GM21786 (cell line): Measurements from ENCODE around the gene BCOR.

Source experiments
- ATAC-seq: cut with Tn5 transposase; IDR thresholded peaks from one replicate; pipeline ENCODE4 v1.9.1; 2021; ENCODE audit not compliant: unreplicated experiment

Gene BCOR

GRCh38 chrX:40116925-40117324 lies 19.2 kb upstream of the BCOR start:
- ATAC-seq, result no peak

- ATAC-seq, result no peak
These were observed 15.2 kb upstream of the BCOR start for GRCh38 chrX:40112996-40113395.

GRCh38 chrX:40111868-40112267 lies 14.1 kb upstream of the BCOR start:
- no peak for ATAC-seq

- ATAC-seq, result no peak
These were observed 11.7 kb upstream of the BCOR start for GRCh38 chrX:40109288-40110008.

GRCh38 chrX:40108959-40109287 lies 11.2 kb upstream of the BCOR start:
- ATAC-seq, result no peak

- no peak for ATAC-seq
These were observed 10.6 kb upstream of the BCOR start for GRCh38 chrX:40108162-40108958.

GRCh38 chrX:40107291-40108161 lies 9.8 kb upstream of the BCOR start:
- no peak for ATAC-seq

- ATAC-seq, result no peak
These were observed 9.0 kb upstream of the BCOR start for GRCh38 chrX:40106676-40107290.

- ATAC-seq, result no peak
These were observed 8.3 kb upstream of the BCOR start for GRCh38 chrX:40105835-40106675.

GRCh38 chrX:40104985-40105834 lies 7.5 kb upstream of the BCOR start:
- peak; percentile 38 for ATAC-seq

- ATAC-seq, result peak; percentile 36
These were observed 6.8 kb upstream of the BCOR start for GRCh38 chrX:40104630-40104984.

- ATAC-seq, result no peak
These were observed 6.0 kb upstream of the BCOR start for GRCh38 chrX:40103565-40104323.

GRCh38 chrX:40102393-40103381 lies 4.9 kb upstream of the BCOR start:
- ATAC-seq, result no peak

- ATAC-seq, result no peak
These were observed 3.7 kb upstream of the BCOR start for GRCh38 chrX:40101430-40101802.

- no peak for ATAC-seq
These were observed 3.0 kb upstream of the BCOR start for GRCh38 chrX:40100537-40101429.

- no peak for ATAC-seq
These were observed 2.4 kb upstream of the BCOR start for GRCh38 chrX:40100141-40100536.
